Measurements from ENCODE around the gene NTHL1.

Gene NTHL1

GRCh38 chr16:2062801-2063200 is 15.2 kb upstream of the NTHL1 start:
- DNase-seq: no peak

GRCh38 chr16:2061526-2061925 is 13.9 kb upstream of the NTHL1 start:
- DNase-seq: no peak

GRCh38 chr16:2061023-2061422 is 13.4 kb upstream of the NTHL1 start:
- DNase-seq: no peak

GRCh38 chr16:2060346-2060745 is 12.7 kb upstream of the NTHL1 start:
- no peak for DNase-seq

- DNase-seq: no peak
These were observed 11.2 kb upstream of the NTHL1 start for GRCh38 chr16:2058872-2059271.

- DNase-seq: no peak
These were observed 10.8 kb upstream of the NTHL1 start for GRCh38 chr16:2058420-2058819.

GRCh38 chr16:2057438-2057837 is 9.8 kb upstream of the NTHL1 start:
- DNase-seq: no peak

- DNase-seq: peak; percentile 28
These were observed 9.2 kb upstream of the NTHL1 start for GRCh38 chr16:2056681-2057407.

- peak; percentile 15 for DNase-seq
These were observed 8.4 kb upstream of the NTHL1 start for GRCh38 chr16:2056077-2056476.

- no peak for DNase-seq
These were observed 7.1 kb upstream of the NTHL1 start for GRCh38 chr16:2054543-2055245.

GRCh38 chr16:2053897-2054296 is 6.3 kb upstream of the NTHL1 start:
- no peak for DNase-seq

GRCh38 chr16:2053211-2053610 is 5.6 kb upstream of the NTHL1 start:
- no peak for DNase-seq

GRCh38 chr16:2048116-2048543 is 496 bp upstream of the NTHL1 start:
- no peak for DNase-seq

GRCh38 chr16:2046893-2047329 is 723 bp downstream of the NTHL1 start:
- no peak for DNase-seq

GRCh38 chr16:2045965-2046892 is 1.4 kb downstream of the NTHL1 start:
- DNase-seq: no peak

GRCh38 chr16:2044541-2044940 is 3.1 kb downstream of the NTHL1 start:
- no peak for DNase-seq

- no peak for DNase-seq
These were observed 3.8 kb downstream of the NTHL1 start for GRCh38 chr16:2043667-2044451.

GRCh38 chr16:2042986-2043666 is 4.5 kb downstream of the NTHL1 start:
- no peak for DNase-seq

- peak; percentile 42 for DNase-seq
These were observed 5.3 kb downstream of the NTHL1 start for GRCh38 chr16:2042171-2042985.

GRCh38 chr16:2040787-2041522 is 6.7 kb downstream of the NTHL1 start:
- no peak for DNase-seq

All from NCI-H82 (cell line).